Cardiac septum (tissue), 1 donor: Measurements from ENCODE around the gene SORL1. TPM values are rescaled to one million over a fixed set of nuclear protein-coding genes. Genes with fewer than 3 reads are reported as not detected.
"Not testable (repeated sequence)": the region's sequence is repeated elsewhere in the genome, so short reads cannot be mapped to it uniquely, and the experiment has no call there.

ENCODE experiments used
- DNase-seq: peaks from one replicate; pipeline ENCODE4 v3.0.0-alpha.2; 2020; ENCODE audit warnings: low spot score
- intact Hi-C: fragments of 100-400 bp; cut with DNase I; formaldehyde crosslinking; loops from one replicate; pipeline ENCODE4 v1.14.0; 2022
- total RNA-seq: library from RNA; stranded (reverse); fragmentation: NEBNext Ultra II Directional; extraction: Animal tissue kit (Norgen Biotek cat#: 25700); gene quantifications from one replicate; pipeline ENCODE4 v1.2.1, GENCODE V29; 2021
- donor health status: DM: no; HTN: no; CAD: no.

SORL1 gene
- total RNA-seq, 1 donor from 2014 or later = 8.0 TPM

DNA sequence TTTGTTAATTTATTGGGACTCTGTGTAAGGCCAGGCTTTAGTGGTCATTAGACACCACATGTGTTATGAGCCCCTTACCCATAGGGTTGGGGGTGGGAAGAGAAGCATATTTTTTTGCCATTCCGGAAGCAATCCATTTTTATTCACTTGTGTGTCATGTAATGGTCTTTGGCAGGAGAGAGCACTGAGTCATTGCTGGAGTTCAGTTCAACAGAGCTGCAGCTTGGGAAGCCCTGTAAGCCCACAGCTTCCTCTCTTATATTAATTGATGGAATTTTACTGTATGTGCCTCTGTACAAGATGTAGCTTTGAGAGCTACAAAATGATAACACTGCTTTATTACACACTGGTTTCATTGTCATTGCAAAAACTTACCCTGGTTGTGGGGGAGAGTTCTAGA, 177.9 kb downstream of the SORL1 start:
- intact Hi-C loops = no loop called here
- DNase-seq = no peak

- DNase-seq = no peak
- intact Hi-C loops = no loop called here
Observed at GRCh38 chr11:121631456-121631855, 179.3 kb downstream of the SORL1 start.

- DNase-seq = no peak
- intact Hi-C loops = no loop called here
Observed at GRCh38 chr11:121634273-121634672, 182.2 kb downstream of the SORL1 start.

GRCh38 chr11:121634889-121635288, 182.8 kb downstream of the SORL1 start:
- no peak for DNase-seq
- intact Hi-C loops = no loop called here

DNA sequence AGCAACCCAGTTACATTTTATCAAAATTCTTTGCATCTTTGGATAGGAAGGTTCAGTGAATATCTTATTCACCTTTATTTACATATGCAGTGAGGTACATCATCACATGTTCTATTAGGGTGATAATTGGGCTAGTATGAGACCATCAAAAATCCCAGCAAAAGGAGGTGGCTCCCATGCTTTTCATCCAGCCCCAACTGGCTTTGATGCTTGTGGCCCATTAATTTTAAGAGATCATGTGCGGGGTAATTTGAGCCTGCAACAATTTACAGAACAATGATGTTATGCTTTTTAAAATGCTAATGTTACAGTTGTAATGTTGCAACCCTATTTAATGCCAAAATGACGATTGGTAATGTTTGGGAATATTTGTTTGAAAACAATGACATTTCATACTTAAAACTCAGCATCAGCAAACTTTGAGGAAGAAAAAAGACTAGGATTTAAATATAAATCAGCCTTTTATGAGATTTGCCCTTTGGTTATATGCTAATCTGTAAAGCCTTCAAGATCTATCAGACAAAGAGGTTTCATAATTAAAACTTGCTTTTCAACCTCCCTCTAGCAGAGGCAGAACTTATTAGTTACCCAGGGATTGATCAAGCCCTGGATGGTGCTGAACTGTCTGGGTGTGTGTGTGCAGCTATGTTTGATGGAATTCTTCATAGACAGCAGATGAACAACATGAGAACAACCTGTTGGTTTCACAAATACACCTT, 184.1 kb downstream of the SORL1 start:
- intact Hi-C loops = no loop called here
- no peak for DNase-seq

- intact Hi-C loops = no loop called here
- DNase-seq = no peak
Observed at GRCh38 chr11:121636800-121637176, 184.7 kb downstream of the SORL1 start.

DNA sequence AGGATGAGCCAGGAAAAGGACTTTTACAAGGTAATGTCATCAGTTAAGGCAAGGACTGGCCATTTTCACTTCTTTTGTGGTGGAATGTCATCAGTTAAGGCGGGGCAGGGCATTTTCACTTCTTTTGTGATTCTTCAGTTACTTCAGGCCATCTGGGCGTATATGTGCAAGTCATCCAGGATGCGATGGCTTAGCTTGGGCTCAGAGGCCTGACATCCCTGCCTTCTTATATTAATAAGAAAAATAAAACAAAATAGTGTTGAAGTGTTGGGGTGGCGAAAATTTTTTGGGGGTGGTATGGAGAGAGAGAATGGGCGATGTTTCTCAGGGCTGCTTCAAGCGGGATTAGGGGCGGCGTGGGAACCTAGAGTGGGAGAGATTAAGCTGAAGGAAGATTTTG, 185.5 kb downstream of the SORL1 start:
- DNase-seq, intact Hi-C loops: not testable (repeated sequence)

- intact Hi-C loops = loop anchor here (10.0 kb wide), 1 partner anchor 731 kb away; no protein-coding TSS in a partner anchor
- DNase-seq = no peak
Observed at GRCh38 chr11:121643479-121644186, 191.5 kb downstream of the SORL1 start.

DNA sequence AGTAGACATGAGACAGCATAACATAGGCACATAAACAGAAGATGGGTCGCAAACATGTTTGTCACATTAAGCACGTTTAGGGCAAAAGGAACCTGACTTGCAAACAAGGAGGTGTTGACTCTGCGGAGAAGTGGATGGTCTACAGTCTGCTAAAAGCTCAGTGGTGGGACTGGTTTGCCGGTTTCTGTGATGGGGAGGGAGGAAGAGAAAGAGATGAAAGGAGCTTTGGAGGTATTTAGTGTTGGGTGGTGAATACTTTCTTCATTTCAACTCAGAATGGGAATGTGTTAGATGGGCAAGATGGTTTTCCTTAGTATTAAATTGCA, 192.0 kb downstream of the SORL1 start:
- intact Hi-C loops = loop anchor here (10.0 kb wide), 1 partner anchor 731 kb away; no protein-coding TSS in a partner anchor
- no peak for DNase-seq

DNA sequence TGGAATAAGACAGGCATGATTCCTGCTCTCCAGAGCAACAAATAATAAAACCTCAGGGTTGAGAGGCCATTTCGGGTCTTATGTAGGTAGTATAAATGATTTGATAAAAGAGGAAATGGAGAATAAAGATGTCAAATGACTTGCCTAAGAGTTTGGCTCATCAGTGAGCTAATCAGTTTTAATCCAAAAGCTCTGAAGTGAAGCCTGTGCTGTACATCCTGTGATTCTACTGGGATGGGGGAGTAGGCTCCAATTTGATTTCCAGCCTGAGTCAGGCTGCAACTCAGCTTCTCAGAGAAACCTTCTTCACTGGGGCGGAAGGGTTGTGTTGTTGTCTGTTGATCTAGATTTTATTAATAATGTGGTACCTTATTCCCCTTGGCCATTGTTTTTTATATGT, 192.9 kb downstream of the SORL1 start:
- intact Hi-C loops = loop anchor here (10.0 kb wide), 1 partner anchor 730 kb away; no protein-coding TSS in a partner anchor
- DNase-seq = no peak

DNA sequence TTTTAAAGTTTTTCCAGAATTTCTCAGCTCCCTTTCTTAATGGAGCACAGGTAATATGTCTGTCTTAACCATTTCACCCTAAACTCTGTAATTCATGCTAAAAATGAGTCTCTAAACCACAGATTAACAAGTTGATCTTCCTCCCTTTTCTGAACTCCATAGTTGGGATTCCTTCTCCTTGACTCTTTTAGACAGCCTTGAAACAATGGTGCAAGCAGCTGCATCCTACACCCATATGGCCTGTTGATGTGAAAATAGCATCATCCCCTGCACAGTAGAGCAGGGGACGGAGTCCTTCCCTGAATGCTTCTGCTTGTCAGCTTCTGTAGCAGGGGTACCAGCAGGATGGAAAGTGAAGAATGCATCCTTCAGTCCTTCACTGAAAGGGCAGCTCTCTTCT, 193.5 kb downstream of the SORL1 start:
- intact Hi-C loops = loop anchor here (10.0 kb wide), 1 partner anchor 729 kb away; no protein-coding TSS in a partner anchor
- no peak for DNase-seq

DNA sequence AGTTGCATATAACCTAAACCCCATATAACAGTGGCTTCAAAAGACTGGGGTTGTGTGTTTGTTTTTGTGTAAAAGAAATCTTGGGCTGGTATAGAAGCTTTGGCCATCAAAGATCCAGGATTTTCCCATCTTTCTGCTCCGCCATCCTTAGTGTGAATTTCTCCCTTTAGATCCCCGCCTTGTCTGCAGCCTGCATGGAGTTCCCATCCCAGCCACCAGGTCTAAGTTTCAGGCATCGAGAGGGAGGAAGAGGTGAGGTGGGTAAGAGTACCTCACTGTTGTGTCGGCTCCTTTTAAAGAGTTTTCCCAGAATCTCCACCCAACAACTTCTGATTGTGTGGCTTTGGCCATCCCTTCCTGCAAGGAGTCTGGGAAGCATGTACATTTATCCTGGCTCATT, 196.2 kb downstream of the SORL1 start:
- no peak for DNase-seq
- intact Hi-C loops = loop anchor here (10.0 kb wide), 1 partner anchor 726 kb away; no protein-coding TSS in a partner anchor

DNA sequence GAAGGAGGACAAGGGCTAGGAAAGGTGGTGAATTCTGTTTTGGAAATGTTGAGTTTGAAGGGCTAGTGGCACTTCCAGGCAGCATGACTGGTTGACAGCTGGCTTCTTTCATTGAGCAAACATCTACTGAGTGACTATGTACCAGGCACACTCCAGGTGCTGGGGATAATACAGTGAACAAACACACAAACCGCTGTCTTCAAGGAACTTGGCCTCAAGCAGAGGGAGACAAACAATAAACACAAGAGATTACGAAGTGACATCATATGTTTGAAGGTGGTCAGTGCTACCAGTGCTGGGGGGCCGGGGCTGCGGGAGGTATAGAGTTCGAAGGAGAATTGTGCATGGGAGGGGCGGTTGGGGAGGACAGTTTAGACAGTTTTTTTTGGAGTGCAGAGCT, 197.7 kb downstream of the SORL1 start:
- DNase-seq = no peak
- intact Hi-C loops = loop anchor here (5.0 to 10.0 kb wide), 2 partner anchors 725 to 858 kb away; no protein-coding TSS in a partner anchor

DNA sequence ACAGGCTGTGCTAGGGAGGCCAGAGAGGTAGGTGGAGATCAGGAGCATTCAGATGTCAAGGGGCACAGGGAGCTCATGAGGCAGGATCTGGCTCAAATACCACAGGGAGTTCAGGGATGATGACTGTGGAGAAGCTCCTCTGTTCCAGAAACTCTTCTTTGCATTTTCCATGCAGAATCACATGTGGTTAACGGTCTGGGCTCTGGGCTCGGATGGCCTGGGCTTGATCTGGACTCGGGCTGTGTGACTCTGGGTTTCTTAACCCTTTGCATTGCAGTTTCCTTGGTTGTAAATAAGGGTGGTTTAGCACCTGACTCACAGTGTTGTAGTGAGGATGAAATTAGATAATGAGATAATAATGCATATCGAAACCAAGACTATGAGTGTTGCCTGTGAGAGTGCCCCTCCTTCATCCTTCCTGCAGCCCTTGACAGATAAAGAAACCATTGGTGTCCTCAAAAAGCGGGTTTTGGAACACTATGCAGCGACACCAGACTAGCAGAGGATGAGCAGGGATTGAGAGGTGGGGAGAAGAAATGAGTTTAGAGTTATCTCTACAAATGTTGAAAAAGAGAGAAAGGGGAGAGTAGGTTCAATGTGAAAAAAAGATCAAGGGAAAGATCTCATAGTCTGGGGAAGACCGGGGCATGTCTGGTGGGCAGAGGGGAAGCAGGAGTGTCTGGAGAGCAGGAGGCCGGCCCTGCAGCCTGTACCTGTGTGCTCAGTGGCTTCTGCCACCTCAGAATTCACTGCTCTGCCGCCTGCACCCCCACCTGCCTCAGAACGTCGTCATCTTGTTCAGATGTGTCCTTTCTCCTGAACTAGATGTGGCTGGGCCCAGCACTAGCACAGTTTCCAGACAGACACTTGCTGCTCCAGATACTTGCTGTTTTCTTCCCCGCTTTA, 198.5 kb downstream of the SORL1 start:
- intact Hi-C loops = loop anchor here (5.0 kb wide), 1 partner anchor 857 kb away; no protein-coding TSS in a partner anchor
- no peak for DNase-seq

GRCh38 chr11:121651257-121651605, 199.1 kb downstream of the SORL1 start:
- no peak for DNase-seq
- intact Hi-C loops = loop anchor here (5.0 kb wide), 1 partner anchor 856 kb away; no protein-coding TSS in a partner anchor

GRCh38 chr11:121652971-121653370, 200.9 kb downstream of the SORL1 start:
- intact Hi-C loops = loop anchor here (5.0 kb wide), 1 partner anchor 854 kb away; no protein-coding TSS in a partner anchor

DNA sequence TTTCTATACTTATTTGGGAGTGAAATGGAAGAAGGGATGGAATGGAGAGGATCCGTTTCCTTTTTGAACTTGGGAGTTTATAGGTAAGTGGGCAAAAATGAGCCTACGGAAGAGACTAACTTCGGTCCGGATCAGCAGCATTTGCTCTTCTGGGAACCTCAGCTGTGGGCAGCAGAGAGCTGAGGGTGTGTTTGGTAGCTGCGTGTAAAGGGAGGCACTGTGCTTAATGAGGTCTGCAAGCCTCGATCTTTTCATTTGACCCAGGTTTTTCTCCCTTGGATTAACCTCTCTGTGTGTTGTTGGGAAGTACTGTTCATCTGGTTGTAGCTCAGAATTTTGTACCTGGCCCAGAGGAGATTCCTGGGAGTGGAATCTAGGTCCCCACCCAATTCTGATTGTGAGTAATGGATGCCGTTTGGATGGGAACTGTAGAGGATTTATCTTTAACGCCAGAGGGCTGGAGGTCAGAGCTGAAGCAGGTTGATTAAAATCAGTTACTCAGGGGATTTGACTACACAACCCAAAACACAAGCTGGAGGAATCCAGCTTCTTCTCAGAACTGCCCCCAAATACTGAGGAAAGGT, 202.2 kb downstream of the SORL1 start:
- intact Hi-C loops = loop anchor here (5.0 kb wide), 1 partner anchor 853 kb away; no protein-coding TSS in a partner anchor
- DNase-seq = no peak

More at GRCh38 chr11:121652971-121653370, 200.9 kb downstream of the SORL1 start:
- DNase-seq = no peak

- intact Hi-C loops = loop anchor here (5.0 kb wide), 3 partner anchors 67 to 852 kb away; no protein-coding TSS in a partner anchor
Observed at GRCh38 chr11:121654843-121655536, 202.9 kb downstream of the SORL1 start.

More at GRCh38 chr11:121654843-121655536, 202.9 kb downstream of the SORL1 start:
- DNase-seq = no peak
